HEK293 (cell line): ENCODE data around the gene KDM5C.

Source experiments
- CTCF ChIA-PET: fragments of 350-600 bp; formaldehyde crosslinking; extraction: SDS; loops from one replicate; lab custom pipeline; 2021; ENCODE audit warnings: antibody characterized with exemption; lab: Yijun Ruan, JAX
- POLR2A ChIA-PET: fragments of 300-600 bp; formaldehyde crosslinking; extraction: SDS; loops from one replicate; lab custom pipeline; 2020; ENCODE audit warnings: antibody characterized with exemption, inconsistent platforms; lab: Yijun Ruan, JAX
- H3K27ac ChIP-seq: fragments of 200-500 bp; sonication (Bioruptor generic); 2 replicates; pipeline ENCODE4 v1.5.1; 2014; ENCODE audit warnings: low read depth, low read length, control low read depth, inconsistent platforms; ENCODE audit errors: extremely low read depth
- H3K36me3 ChIP-seq, 2 experiments: fragments of 200-500 bp in 1 of 2; sonication (Bioruptor generic) in 1 of 2; 1 replicate in 1 of 2; 2 replicates in 1 of 2; pipeline ENCODE4 v1.5.1; 2014 to 2017; ENCODE audit warnings: inconsistent platforms in 2 of 2, low read length in 2 of 2; ENCODE audit not compliant: control insufficient read depth in 2 of 2, insufficient read depth in 1 of 2
- H3K4me1 ChIP-seq: fragments of 200-500 bp; sonication (Bioruptor generic); 2 replicates; pipeline ENCODE4 v1.5.1; 2014; ENCODE audit warnings: mild to moderate bottlenecking, low read length, inconsistent platforms; ENCODE audit not compliant: control insufficient read depth, insufficient read depth
- H3K4me3 ChIP-seq: 2 replicates; pipeline ENCODE4 v1.5.1; 2011; ENCODE audit warnings: low read depth, mild to moderate bottlenecking, control low read depth, low read length, moderate library complexity
- H3K9me3 ChIP-seq: fragments of 200-500 bp; sonication (Bioruptor generic); 2 replicates; pipeline ENCODE4 v1.5.1; 2014; ENCODE audit warnings: low read depth, low read length, inconsistent platforms; ENCODE audit not compliant: control insufficient read depth, insufficient read depth
- CTCF ChIP-seq: fragments of 450-650 bp; formaldehyde crosslinking; IDR thresholded peaks from 2 replicates; pipeline ENCODE4 v1.5.1; 2016; ENCODE audit warnings: missing biosample characterization, missing genetic modification characterization
- OSR2 ChIP-seq: fragments of 450-650 bp; formaldehyde crosslinking; IDR thresholded peaks from 2 replicates; pipeline ENCODE4 v1.5.1; 2016; ENCODE audit warnings: missing biosample characterization, missing genetic modification characterization
- WT1 ChIP-seq: fragments of 450-650 bp; formaldehyde crosslinking; IDR thresholded peaks from 2 replicates; pipeline ENCODE4 v1.5.1; 2016; ENCODE audit warnings: missing biosample characterization, missing genetic modification characterization
- ZBTB7A ChIP-seq: fragments of 450-650 bp; formaldehyde crosslinking; IDR thresholded peaks from 2 replicates; pipeline ENCODE4 v1.5.1; 2016; ENCODE audit warnings: low read depth, missing biosample characterization, missing genetic modification characterization
- ZEB2 ChIP-seq: fragments of 450-650 bp; formaldehyde crosslinking; IDR thresholded peaks from 2 replicates; pipeline ENCODE4 v1.5.1; 2016; ENCODE audit warnings: missing biosample characterization, missing genetic modification characterization
- ZIC2 ChIP-seq: fragments of 450-650 bp; formaldehyde crosslinking; IDR thresholded peaks from 2 replicates; pipeline ENCODE4 v1.5.1; 2016; ENCODE audit warnings: missing biosample characterization, missing genetic modification characterization
- ZNF169 ChIP-seq: fragments of 450-650 bp; formaldehyde crosslinking; IDR thresholded peaks from 2 replicates; pipeline ENCODE4 v1.5.1; 2016; ENCODE audit warnings: missing biosample characterization, missing genetic modification characterization
- ZNF221 ChIP-seq: fragments of 450-650 bp; formaldehyde crosslinking; IDR thresholded peaks from 2 replicates; pipeline ENCODE4 v1.5.1; 2017; ENCODE audit warnings: missing biosample characterization, missing genetic modification characterization, borderline replicate concordance
- ZNF266 ChIP-seq: fragments of 450-650 bp; formaldehyde crosslinking; IDR thresholded peaks from 2 replicates; pipeline ENCODE4 v1.5.1; 2016; ENCODE audit warnings: missing biosample characterization, missing genetic modification characterization, low read depth
- ZNF311 ChIP-seq: fragments of 450-650 bp; formaldehyde crosslinking; IDR thresholded peaks from 2 replicates; pipeline ENCODE4 v1.5.1; 2017; ENCODE audit warnings: missing biosample characterization, missing genetic modification characterization, borderline replicate concordance
- ZNF449 ChIP-seq: fragments of 450-650 bp; formaldehyde crosslinking; IDR thresholded peaks from 2 replicates; pipeline ENCODE4 v1.5.1; 2017; ENCODE audit warnings: missing biosample characterization, mild to moderate bottlenecking, missing genetic modification characterization, moderate library complexity
- ZNF549 ChIP-seq: fragments of 450-650 bp; IDR thresholded peaks from 2 replicates; pipeline ENCODE4 v1.5.1; 2018; ENCODE audit warnings: missing biosample characterization, missing genetic modification characterization, mild to moderate bottlenecking, inconsistent platforms, moderate library complexity
- ZNF600 ChIP-seq: fragments of 450-650 bp; formaldehyde crosslinking; IDR thresholded peaks from 2 replicates; pipeline ENCODE4 v1.5.1; 2016; ENCODE audit warnings: missing biosample characterization, missing genetic modification characterization
- ZNF621 ChIP-seq: fragments of 450-650 bp; formaldehyde crosslinking; IDR thresholded peaks from 2 replicates; pipeline ENCODE4 v1.5.1; 2017; ENCODE audit warnings: missing biosample characterization, missing genetic modification characterization

Gene KDM5C

GRCh38 chrX:53251307-53251706 is 26.3 kb upstream of the KDM5C start:
- CTCF ChIA-PET = interaction anchor here (1.1 to 5.4 kb wide), 4 partner anchors 12 to 185 kb away, joined by 4 to 26 read pairs (median 22); no protein-coding TSS in a partner anchor
- Histone ChIP-seq H3K36me3 (peaks cover 0 to 26% of the 10 kb centered on the region in 2 experiments; a peak in 2 of 3 replicates), H3K27ac (no peak overlapping the region)
- TF ChIP-seq ZIC2 (tag by site-specific recombination) (peak; percentile 53; the same call in 1 of the 2 replicates), ZNF169 (no peak), ZNF600 (tag by site-specific recombination) (no peak)
- TF ChIP-seq, all 188 proteins: peak for 1
- POLR2A ChIA-PET = no interaction called here
- Histone ChIP-seq H3K9me3 (no peaks in the 10 kb centered on the region), H3K4me1 (no peaks in the 10 kb centered on the region), H3K4me3 (no peak overlapping the region)

GRCh38 chrX:53250556-53250955 is 25.5 kb upstream of the KDM5C start:
- Histone ChIP-seq H3K4me1 (no peaks in the 10 kb centered on the region), H3K36me3 (peaks cover 0 to 28% of the 10 kb centered on the region in 2 experiments; a peak in 2 of 3 replicates), H3K4me3 (no peak overlapping the region), H3K9me3 (no peaks in the 10 kb centered on the region), H3K27ac (no peak overlapping the region)
- ChIA-PET POLR2A (no interaction called here), CTCF (interaction anchor here (2.1 to 5.4 kb wide), 3 partner anchors 11 to 63 kb away, joined by 8 to 26 read pairs (median 20); no protein-coding TSS in a partner anchor)
- TF ChIP-seq WT1 (tag by site-specific recombination) (no peak), ZNF621 (tag by site-specific recombination) (no peak), ZBTB7A (tag by site-specific recombination) (no peak), ZNF549 (no peak), ZNF221 (tag by site-specific recombination) (no peak)

- no peaks in the 10 kb centered on the region for H3K4me1 ChIP-seq
- no peak overlapping the region for H3K27ac ChIP-seq
- no peak overlapping the region for H3K4me3 ChIP-seq
- no peak for TF ChIP-seq ZNF449 (tag by site-specific recombination)
- TF ChIP-seq CTCF (tag by site-specific recombination) = peak; percentile 41; the same call in 1 of the 2 replicates
- TF ChIP-seq OSR2 (tag by site-specific recombination) = no peak
- TF ChIP-seq, all 188 proteins: peak for 1
- peaks cover 0 to 28% of the 10 kb centered on the region in 2 experiments; a peak in 2 of 3 replicates for H3K36me3 ChIP-seq
- no peaks in the 10 kb centered on the region for H3K9me3 ChIP-seq
- ChIA-PET CTCF (interaction anchor here (0.6 to 5.4 kb wide), 8 partner anchors 11 to 168 kb away, joined by 3 to 26 read pairs (median 4); no protein-coding TSS in a partner anchor), POLR2A (interaction anchor here (1.0 kb wide), 1 partner anchor 24 kb away, joined by 5 read pairs; the partner anchor contains the start of gene KDM5C)
Observed at GRCh38 chrX:53249408-53250042, 24.5 kb upstream of the KDM5C start.

- CTCF ChIA-PET = interaction anchor here (0.5 to 3.8 kb wide), 3 partner anchors 9 to 36 kb away, joined by 4 to 24 read pairs (median 12); no protein-coding TSS in a partner anchor
- Histone ChIP-seq H3K9me3 (no peaks in the 10 kb centered on the region), H3K27ac (no peak overlapping the region), H3K4me1 (no peaks in the 10 kb centered on the region), H3K36me3 (peaks cover 0 to 32% of the 10 kb centered on the region in 2 experiments; a peak in 2 of 3 replicates), H3K4me3 (no peak overlapping the region)
- POLR2A ChIA-PET = no interaction called here
- TF ChIP-seq ZNF266 (no peak), ZEB2 (tag by site-specific recombination) (no peak), ZNF311 (tag by site-specific recombination) (no peak)
Observed at GRCh38 chrX:53247928-53248327, 22.9 kb upstream of the KDM5C start.
